H9 (cell line): ENCODE data around the gene CDADC1. TPM values are rescaled to one million over a fixed set of nuclear protein-coding genes. Genes with fewer than 3 reads are reported as not detected.

Experiments
- DNase-seq: peaks from one replicate; pipeline ENCODE4 v3.0.0-alpha.2; 2017
- H2AFZ ChIP-seq: one replicate; pipeline ENCODE4 v1.6.1; 2013; ENCODE audit warnings: mild to moderate bottlenecking, low read length, control low read depth, moderate library complexity
- H2AK5ac ChIP-seq: 2 replicates; pipeline ENCODE4 v1.6.1; 2013; ENCODE audit warnings: low read length, control low read depth, mixed read lengths; ENCODE audit not compliant: insufficient read length
- H2BK120ac ChIP-seq: one replicate; pipeline ENCODE4 v1.6.1; 2013; ENCODE audit warnings: low read depth, mild to moderate bottlenecking, low read length, control low read depth, inconsistent platforms; ENCODE audit not compliant: poor library complexity, severe bottlenecking
- H2BK12ac ChIP-seq: 2 replicates; pipeline ENCODE4 v1.6.1; 2013; ENCODE audit warnings: low read length, control low read depth, mixed read lengths, low read depth; ENCODE audit not compliant: insufficient read length
- H2BK15ac ChIP-seq: 2 replicates; pipeline ENCODE4 v1.6.1; 2013; ENCODE audit warnings: low read depth, low read length, control low read depth
- H2BK20ac ChIP-seq: one replicate; pipeline ENCODE4 v1.6.1; 2013; ENCODE audit warnings: low read depth, mild to moderate bottlenecking, low read length, control low read depth, inconsistent platforms; ENCODE audit not compliant: poor library complexity, severe bottlenecking
- H2BK5ac ChIP-seq: 2 replicates; pipeline ENCODE4 v1.6.1; 2013; ENCODE audit warnings: low read length, control low read depth, mixed read lengths; ENCODE audit not compliant: insufficient read length
- H3K14ac ChIP-seq: 2 replicates; pipeline ENCODE4 v1.6.1; 2013; ENCODE audit warnings: low read length, control low read depth; ENCODE audit not compliant: insufficient read depth
- H3K18ac ChIP-seq: 2 replicates; pipeline ENCODE4 v1.6.1; 2013; ENCODE audit warnings: low read depth, mild to moderate bottlenecking, mixed read lengths, low read length, control low read depth; ENCODE audit not compliant: insufficient read length
- H3K23ac ChIP-seq: 2 replicates; pipeline ENCODE4 v1.6.1; 2013; ENCODE audit warnings: low read length, control low read depth, mixed read lengths, low read depth; ENCODE audit not compliant: insufficient read length
- H3K23me2 ChIP-seq: 2 replicates; pipeline ENCODE4 v1.6.1; 2013; ENCODE audit warnings: low read depth, mild to moderate bottlenecking, mixed read lengths, low read length, control low read depth; ENCODE audit not compliant: insufficient read length, poor library complexity, severe bottlenecking
- H3K27ac ChIP-seq: 2 replicates; pipeline ENCODE4 v1.5.1; 2013; ENCODE audit warnings: low read length, control low read depth, mixed read lengths, low read depth; ENCODE audit not compliant: insufficient read length
- H3K27me3 ChIP-seq: 2 replicates; pipeline ENCODE4 v1.6.1; 2013; ENCODE audit warnings: low read length, control low read depth, inconsistent platforms; ENCODE audit not compliant: insufficient read depth
- H3K4ac ChIP-seq: 2 replicates; pipeline ENCODE4 v1.6.1; 2013; ENCODE audit warnings: low read depth, mild to moderate bottlenecking, control low read depth, inconsistent platforms, low read length, moderate library complexity
- H3K4me1 ChIP-seq: 2 replicates; pipeline ENCODE4 v1.6.1; 2013; ENCODE audit warnings: low read length, control low read depth, inconsistent platforms; ENCODE audit not compliant: insufficient read depth
- H3K4me2 ChIP-seq: 2 replicates; pipeline ENCODE4 v1.6.1; 2013; ENCODE audit warnings: low read length, control low read depth, mixed read lengths; ENCODE audit not compliant: insufficient read length, insufficient read depth
- H3K56ac ChIP-seq: 2 replicates; pipeline ENCODE4 v1.6.1; 2013; ENCODE audit warnings: low read depth, mild to moderate bottlenecking, mixed read lengths, low read length, control low read depth; ENCODE audit not compliant: insufficient read length
- H3K79me1 ChIP-seq: 2 replicates; pipeline ENCODE4 v1.6.1; 2013; ENCODE audit warnings: low read depth, mild to moderate bottlenecking, moderate library complexity, low read length, control low read depth, inconsistent platforms; ENCODE audit not compliant: insufficient read depth, poor library complexity, severe bottlenecking
- H3K79me2 ChIP-seq: 2 replicates; pipeline ENCODE4 v1.6.1; 2013; ENCODE audit warnings: low read length, control low read depth, inconsistent platforms; ENCODE audit not compliant: insufficient read depth
- H3K9ac ChIP-seq: 2 replicates; pipeline ENCODE4 v1.6.1; 2013; ENCODE audit warnings: low read length, control low read depth, mixed read lengths; ENCODE audit not compliant: insufficient read length; ENCODE audit errors: extremely low read depth
- H3K9me3 ChIP-seq: one replicate; pipeline ENCODE4 v1.6.1; 2013; ENCODE audit warnings: low read depth, low read length, inconsistent platforms; ENCODE audit not compliant: control insufficient read depth
- H3T11ph ChIP-seq: one replicate; pipeline ENCODE4 v1.6.1; 2013; ENCODE audit warnings: mild to moderate bottlenecking, low read length, control low read depth, inconsistent platforms
- H4K20me1 ChIP-seq: one replicate; pipeline ENCODE4 v1.6.1; 2013; ENCODE audit not compliant: control insufficient read depth, insufficient read length, insufficient read depth
- H4K5ac ChIP-seq: 2 replicates; pipeline ENCODE4 v1.6.1; 2013; ENCODE audit warnings: low read depth, mild to moderate bottlenecking, mixed read lengths, low read length, control low read depth; ENCODE audit not compliant: insufficient read length
- H4K8ac ChIP-seq: replicated peaks from 2 replicates; pipeline ENCODE4 v1.6.1; 2013; ENCODE audit warnings: low read length, control low read depth, mixed read lengths, low read depth; ENCODE audit not compliant: insufficient read length
- H4K91ac ChIP-seq: 2 replicates; pipeline ENCODE4 v1.6.1; 2013; ENCODE audit warnings: low read depth, mild to moderate bottlenecking, moderate library complexity, mixed read lengths, low read length, control low read depth; ENCODE audit not compliant: insufficient read length
- H3K27ac Mint-ChIP-seq, 3 experiments: 2 replicates in 2 of 3; 3 replicates in 1 of 3; pipeline ENCODE4 v1.8.0; 2020 to 2021; ENCODE audit warnings: mixed read lengths in 3 of 3, mild to moderate bottlenecking in 1 of 3, moderate library complexity in 1 of 3
- H3K27me3 Mint-ChIP-seq: 2 replicates; pipeline ENCODE4 v1.8.0; 2021; ENCODE audit warnings: low read depth, mild to moderate bottlenecking, moderate library complexity, mixed read lengths
- H3K36me3 Mint-ChIP-seq, 3 experiments: 2 replicates in 2 of 3; 3 replicates in 1 of 3; pipeline ENCODE4 v1.8.0; 2020 to 2021; ENCODE audit warnings: low read depth in 3 of 3, mixed read lengths in 3 of 3; ENCODE audit not compliant: insufficient read depth in 1 of 3
- H3K4me1 Mint-ChIP-seq, 2 experiments: 2 replicates each; pipeline ENCODE4 v1.8.0; 2020; ENCODE audit warnings: mixed read lengths in 2 of 2
- H3K4me3 Mint-ChIP-seq, 2 experiments: 2 replicates in 1 of 2; 3 replicates in 1 of 2; pipeline ENCODE4 v1.8.0; 2020 to 2021; ENCODE audit warnings: mild to moderate bottlenecking in 2 of 2, mixed read lengths in 2 of 2, moderate library complexity in 1 of 2
- H3K9me3 Mint-ChIP-seq, 2 experiments: 2 replicates in 1 of 2; 3 replicates in 1 of 2; pipeline ENCODE4 v1.8.0; 2020; ENCODE audit warnings: mild to moderate bottlenecking in 2 of 2, mixed read lengths in 2 of 2, moderate library complexity in 1 of 2
- total RNA-seq: library from RNA; stranded (reverse); gene quantifications from 2 replicates; pipeline ENCODE4 v1.2.1, GENCODE V29; 2021
- TF ChIP-seq, protein P1 (sequence below): fragments of 200-600 bp; sonication (generic); conservative IDR thresholded peaks from 3 replicates; pipeline ENCODE4 v1.8.0; 2021; ENCODE audit warnings: antibody characterized with exemption, mild to moderate bottlenecking

The CDADC1 gene
- total RNA-seq, 1 experiment from 2014 or later = 4.9 TPM

DNA sequence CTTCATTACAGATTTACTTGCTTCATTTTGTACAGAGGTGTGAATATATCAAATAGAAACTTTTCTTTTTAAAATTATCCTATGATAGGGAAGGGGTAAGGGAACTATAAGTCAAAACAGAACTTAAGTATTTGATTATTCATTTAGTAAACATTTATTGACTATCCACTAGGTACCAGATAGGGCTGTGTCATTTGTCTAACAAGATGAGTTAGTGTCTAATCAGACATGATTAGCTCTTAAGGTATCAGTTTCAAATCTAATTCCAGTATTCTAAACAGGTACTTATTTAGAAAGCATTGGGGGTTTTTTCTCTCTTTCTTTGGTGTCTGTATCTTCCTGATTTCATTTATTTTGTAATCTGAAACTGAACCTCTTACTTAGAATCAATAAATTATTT, 32.2 kb downstream of the CDADC1 start:
- H3K4me1 Mint-ChIP-seq = peaks cover 13 to 15% of the 10 kb centered on the region in 2 experiments
- H2BK12ac ChIP-seq = no peak overlapping the region
- no peak overlapping the region for H2BK20ac ChIP-seq
- peaks cover 2% of the 10 kb centered on the region; the same call in 1 of the 2 replicates for H3K4me1 ChIP-seq
- TF ChIP-seq, protein P1, sequence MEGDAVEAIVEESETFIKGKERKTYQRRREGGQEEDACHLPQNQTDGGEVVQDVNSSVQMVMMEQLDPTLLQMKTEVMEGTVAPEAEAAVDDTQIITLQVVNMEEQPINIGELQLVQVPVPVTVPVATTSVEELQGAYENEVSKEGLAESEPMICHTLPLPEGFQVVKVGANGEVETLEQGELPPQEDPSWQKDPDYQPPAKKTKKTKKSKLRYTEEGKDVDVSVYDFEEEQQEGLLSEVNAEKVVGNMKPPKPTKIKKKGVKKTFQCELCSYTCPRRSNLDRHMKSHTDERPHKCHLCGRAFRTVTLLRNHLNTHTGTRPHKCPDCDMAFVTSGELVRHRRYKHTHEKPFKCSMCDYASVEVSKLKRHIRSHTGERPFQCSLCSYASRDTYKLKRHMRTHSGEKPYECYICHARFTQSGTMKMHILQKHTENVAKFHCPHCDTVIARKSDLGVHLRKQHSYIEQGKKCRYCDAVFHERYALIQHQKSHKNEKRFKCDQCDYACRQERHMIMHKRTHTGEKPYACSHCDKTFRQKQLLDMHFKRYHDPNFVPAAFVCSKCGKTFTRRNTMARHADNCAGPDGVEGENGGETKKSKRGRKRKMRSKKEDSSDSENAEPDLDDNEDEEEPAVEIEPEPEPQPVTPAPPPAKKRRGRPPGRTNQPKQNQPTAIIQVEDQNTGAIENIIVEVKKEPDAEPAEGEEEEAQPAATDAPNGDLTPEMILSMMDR = no peak
- H3K14ac ChIP-seq = no peak overlapping the region
- H3K4me3 Mint-ChIP-seq = no peak overlapping the region
- H4K5ac ChIP-seq = no peak overlapping the region
- no peaks in the 10 kb centered on the region for H3K23me2 ChIP-seq
- no peak overlapping the region for H2BK5ac ChIP-seq
- H4K91ac ChIP-seq = no peak overlapping the region
- no peak overlapping the region for H2AK5ac ChIP-seq
- no peak overlapping the region for H3K56ac ChIP-seq
- no peaks in the 10 kb centered on the region for H3K79me1 ChIP-seq
- no peaks in the 10 kb centered on the region for H3K79me2 ChIP-seq
- H3K27me3 Mint-ChIP-seq = no peaks in the 10 kb centered on the region; the same call in 1 of the 2 replicates
- H3K9me3 Mint-ChIP-seq = no peaks in the 10 kb centered on the region
- H3K4ac ChIP-seq = no peak overlapping the region
- H3K18ac ChIP-seq = no peak overlapping the region
- H2BK120ac ChIP-seq = no peak overlapping the region
- H2AFZ ChIP-seq = no peak overlapping the region
- H2BK15ac ChIP-seq = no peak overlapping the region
- no peaks in the 10 kb centered on the region for H3K9me3 ChIP-seq
- H3K27ac ChIP-seq = no peak overlapping the region
- DNase-seq = no peak
- H3K27me3 ChIP-seq = no peaks in the 10 kb centered on the region; the same call in 1 of the 2 replicates
- no peak overlapping the region for H3K4me2 ChIP-seq
- no peak overlapping the region for H3K27ac Mint-ChIP-seq
- H3K9ac ChIP-seq = no peak overlapping the region
- no peak overlapping the region for H3T11ph ChIP-seq
- H4K8ac ChIP-seq = no peak overlapping the region
- H4K20me1 ChIP-seq = no peaks in the 10 kb centered on the region
- H3K36me3 Mint-ChIP-seq = no peaks in the 10 kb centered on the region; a peak in 1 of 7 replicates
- H3K23ac ChIP-seq = no peak overlapping the region
